Suppressor macrophage treated with lipopolysaccharide for 4 hours (primary cell): ENCODE results near the gene TGFBR3.

Source experiments
- DNase-seq: peaks from one replicate; pipeline ENCODE4 v3.0.0-alpha.2; 2020

TGFBR3 gene

GRCh38 chr1:91774520-91775203 lies 111.3 kb downstream of the TGFBR3 start:
- no peak for DNase-seq

- DNase-seq, result no peak
These were observed 114.2 kb downstream of the TGFBR3 start for GRCh38 chr1:91771717-91772116.

GRCh38 chr1:91770667-91771268 lies 115.2 kb downstream of the TGFBR3 start:
- DNase-seq, result no peak

- DNase-seq, result no peak
These were observed 116.2 kb downstream of the TGFBR3 start for GRCh38 chr1:91769742-91770141.

- no peak for DNase-seq
These were observed 116.9 kb downstream of the TGFBR3 start for GRCh38 chr1:91768786-91769725.

- no peak for DNase-seq
These were observed 117.8 kb downstream of the TGFBR3 start for GRCh38 chr1:91768120-91768519.

GRCh38 chr1:91766883-91767282 lies 119.1 kb downstream of the TGFBR3 start:
- no peak for DNase-seq

GRCh38 chr1:91765880-91766443 lies 120.0 kb downstream of the TGFBR3 start:
- no peak for DNase-seq

GRCh38 chr1:91765293-91765692 lies 120.7 kb downstream of the TGFBR3 start:
- no peak for DNase-seq

- DNase-seq, result no peak
These were observed 121.4 kb downstream of the TGFBR3 start for GRCh38 chr1:91764471-91765115.

GRCh38 chr1:91763252-91763651 lies 122.7 kb downstream of the TGFBR3 start:
- DNase-seq, result no peak

GRCh38 chr1:91761295-91761721 lies 124.6 kb downstream of the TGFBR3 start:
- no peak for DNase-seq

GRCh38 chr1:91760512-91760911 lies 125.4 kb downstream of the TGFBR3 start:
- no peak for DNase-seq

- no peak for DNase-seq
These were observed 126.9 kb downstream of the TGFBR3 start for GRCh38 chr1:91759076-91759475.

- DNase-seq, result no peak
These were observed 128.0 kb downstream of the TGFBR3 start for GRCh38 chr1:91757763-91758460.

GRCh38 chr1:91755702-91756287 lies 130.2 kb downstream of the TGFBR3 start:
- no peak for DNase-seq

- DNase-seq, result no peak
These were observed 131.0 kb downstream of the TGFBR3 start for GRCh38 chr1:91754816-91755580.

GRCh38 chr1:91754348-91754747 lies 131.6 kb downstream of the TGFBR3 start:
- DNase-seq, result no peak

GRCh38 chr1:91753878-91754277 lies 132.1 kb downstream of the TGFBR3 start:
- no peak for DNase-seq

GRCh38 chr1:91752324-91752723 lies 133.6 kb downstream of the TGFBR3 start:
- no peak for DNase-seq

- DNase-seq, result no peak
These were observed 134.7 kb downstream of the TGFBR3 start for GRCh38 chr1:91751275-91751674.
